ENCODE measurements around the gene PFKFB4. TPM values are rescaled to one million over a fixed set of nuclear protein-coding genes. Genes with fewer than 3 reads are reported as not detected.
"Not testable (repeated sequence)": the region's sequence is repeated elsewhere in the genome, so short reads cannot be mapped to it uniquely, and the experiment has no call there.

PFKFB4 gene
- total RNA-seq, 1 donor from 2014 or later: 13.2 TPM

DNA sequence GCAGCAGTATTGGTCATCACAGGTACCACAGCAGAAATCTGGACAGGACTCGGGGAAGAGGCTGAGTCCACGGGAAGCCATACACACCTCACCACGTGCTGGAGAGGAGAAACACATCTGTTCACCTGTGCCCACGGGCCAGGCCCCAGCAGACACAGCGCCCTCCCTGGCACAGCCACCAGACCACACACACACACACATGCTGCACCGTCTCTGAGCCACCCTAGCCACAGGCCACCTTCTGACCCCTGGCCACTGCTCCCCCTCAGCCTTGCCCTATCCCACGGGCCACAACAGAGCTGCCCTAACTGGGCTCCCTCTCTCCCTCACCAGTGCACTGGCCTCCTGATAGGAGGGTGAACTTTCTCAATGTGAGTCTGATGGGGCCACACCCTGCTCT is 55.4 kb downstream of the PFKFB4 start:
- DNase-seq (ENCODE audit: low spot score): no peak

DNA sequence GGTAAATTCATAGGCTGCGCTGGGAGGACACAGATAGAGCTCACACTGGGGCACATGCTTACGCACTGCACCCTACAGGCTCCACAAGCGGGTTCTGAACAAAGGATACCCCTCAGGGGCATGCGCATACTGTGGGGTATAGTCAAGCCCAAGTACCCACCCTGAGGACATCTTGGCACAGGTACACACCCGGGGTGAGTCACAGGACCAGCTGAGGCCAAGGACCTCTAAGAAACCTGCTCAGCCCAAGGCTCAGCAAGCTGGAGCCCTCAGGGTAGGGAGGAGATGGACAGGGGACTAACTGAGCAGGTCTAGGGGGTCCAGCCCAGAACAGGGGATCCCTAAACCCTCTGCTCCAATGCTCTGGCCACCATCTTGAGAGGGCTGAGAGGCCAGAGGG is 55.9 kb downstream of the PFKFB4 start:
- DNase-seq (ENCODE audit: low spot score): no peak

DNA sequence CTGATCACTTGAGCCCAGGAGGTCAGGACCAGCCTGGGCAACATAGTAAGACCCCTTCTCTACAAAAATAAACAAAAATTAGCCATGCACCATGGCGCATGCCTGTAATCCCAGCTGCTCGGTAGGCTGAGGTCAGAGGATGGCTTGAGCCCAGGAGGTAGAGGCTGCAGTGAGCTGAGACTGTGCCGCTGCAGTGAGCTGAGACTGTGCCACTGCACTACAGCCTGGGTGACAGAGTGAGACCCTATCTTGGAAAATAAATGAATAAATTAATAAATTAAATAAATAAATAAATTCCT is 63.5 kb downstream of the PFKFB4 start:
- DNase-seq (ENCODE audit: low spot score): no peak

DNA sequence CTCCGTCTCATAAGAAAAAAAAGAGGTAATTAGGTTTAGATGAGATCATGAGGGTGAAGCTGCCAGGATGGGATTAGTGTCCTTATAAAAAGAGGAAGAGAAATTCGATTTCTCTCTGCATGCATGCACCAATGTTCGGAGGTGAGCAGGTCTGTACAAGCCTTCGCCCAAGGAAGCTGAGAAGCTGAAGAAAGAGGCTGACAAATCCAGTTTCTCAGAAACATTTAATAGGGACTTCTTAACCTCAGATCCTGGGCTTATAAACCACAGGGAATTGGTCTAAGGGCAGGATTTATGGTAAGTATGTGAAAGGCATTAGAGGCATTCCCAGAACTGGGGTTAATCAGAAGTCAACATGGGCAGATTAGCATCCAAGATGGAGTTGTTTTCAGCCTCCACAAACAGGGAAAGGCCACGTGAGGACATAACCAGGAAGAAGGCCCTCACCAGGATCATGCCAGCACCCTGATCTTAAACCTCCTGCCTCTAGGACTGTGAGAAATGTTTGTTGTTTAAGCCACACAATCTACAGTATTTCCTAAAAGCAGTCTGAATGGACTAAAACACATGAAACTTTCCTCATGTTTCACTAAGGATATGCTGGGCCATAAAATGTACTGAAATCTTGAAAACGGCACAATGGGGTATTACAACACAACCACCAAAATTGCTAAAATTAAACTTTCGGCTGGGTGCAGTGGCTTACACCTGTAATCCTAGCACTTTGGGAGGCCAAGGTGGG is 64.0 kb downstream of the PFKFB4 start:
- peak; percentile 90 for DNase-seq (ENCODE audit: low spot score)

DNA sequence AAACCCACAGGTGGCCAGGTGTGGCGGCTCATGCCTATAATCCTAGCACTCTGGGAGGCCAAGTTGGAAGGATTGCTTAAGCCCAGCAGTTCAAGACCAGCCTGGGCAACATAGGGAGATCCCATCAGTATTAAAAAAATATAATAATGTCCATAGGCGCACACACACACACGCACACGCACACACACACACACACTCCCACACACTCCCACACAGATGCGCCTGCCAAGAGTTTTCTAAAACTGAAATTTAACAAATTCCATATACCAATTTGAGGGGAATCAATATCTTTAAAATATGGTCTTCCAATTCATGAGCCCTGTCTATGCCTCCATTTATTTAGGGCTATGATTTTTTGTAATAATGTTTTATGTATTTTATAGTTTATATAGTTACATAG is 69.7 kb downstream of the PFKFB4 start:
- DNase-seq (ENCODE audit: low spot score): no peak

DNA sequence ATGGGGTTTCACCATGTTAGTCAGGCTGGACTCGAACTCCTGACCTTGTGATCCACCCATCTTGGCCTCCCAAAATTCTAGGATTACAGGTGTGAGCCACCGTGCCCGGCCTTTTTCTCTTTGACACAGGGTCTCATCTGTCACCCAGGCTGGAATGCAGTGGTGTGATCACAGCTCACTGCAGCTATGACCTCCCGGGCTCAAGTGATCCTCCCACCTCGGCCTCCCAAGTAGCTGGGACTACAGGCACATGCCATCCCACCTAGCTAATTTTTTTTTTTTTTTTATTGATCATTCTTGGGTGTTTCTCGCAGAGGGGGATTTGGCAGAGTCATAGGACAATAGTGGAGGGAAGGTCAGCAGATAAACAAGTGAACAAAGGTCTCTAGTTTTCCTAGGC is 73.8 kb downstream of the PFKFB4 start:
- not testable (repeated sequence) for DNase-seq (ENCODE audit: low spot score)

DNA sequence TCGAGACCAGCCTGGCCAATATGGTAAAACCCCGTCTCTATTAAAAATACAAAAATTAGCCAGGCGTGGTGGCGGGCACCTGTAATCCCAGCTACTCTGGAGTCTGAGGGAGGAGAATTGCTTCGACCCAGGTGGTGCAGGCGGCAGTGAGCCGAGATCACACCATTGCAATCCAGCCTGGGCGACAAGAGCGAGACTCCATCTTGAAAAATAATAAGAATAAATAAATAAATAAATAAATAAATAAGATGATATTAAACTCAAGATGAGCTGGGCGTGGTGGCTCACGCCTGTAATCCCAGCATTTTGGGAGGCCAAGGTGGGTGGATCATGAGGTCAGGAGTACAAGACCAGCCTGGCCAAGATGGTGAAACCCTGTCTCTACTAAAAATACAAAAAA is 75.7 kb downstream of the PFKFB4 start:
- not testable (repeated sequence) for DNase-seq (ENCODE audit: low spot score)

DNA sequence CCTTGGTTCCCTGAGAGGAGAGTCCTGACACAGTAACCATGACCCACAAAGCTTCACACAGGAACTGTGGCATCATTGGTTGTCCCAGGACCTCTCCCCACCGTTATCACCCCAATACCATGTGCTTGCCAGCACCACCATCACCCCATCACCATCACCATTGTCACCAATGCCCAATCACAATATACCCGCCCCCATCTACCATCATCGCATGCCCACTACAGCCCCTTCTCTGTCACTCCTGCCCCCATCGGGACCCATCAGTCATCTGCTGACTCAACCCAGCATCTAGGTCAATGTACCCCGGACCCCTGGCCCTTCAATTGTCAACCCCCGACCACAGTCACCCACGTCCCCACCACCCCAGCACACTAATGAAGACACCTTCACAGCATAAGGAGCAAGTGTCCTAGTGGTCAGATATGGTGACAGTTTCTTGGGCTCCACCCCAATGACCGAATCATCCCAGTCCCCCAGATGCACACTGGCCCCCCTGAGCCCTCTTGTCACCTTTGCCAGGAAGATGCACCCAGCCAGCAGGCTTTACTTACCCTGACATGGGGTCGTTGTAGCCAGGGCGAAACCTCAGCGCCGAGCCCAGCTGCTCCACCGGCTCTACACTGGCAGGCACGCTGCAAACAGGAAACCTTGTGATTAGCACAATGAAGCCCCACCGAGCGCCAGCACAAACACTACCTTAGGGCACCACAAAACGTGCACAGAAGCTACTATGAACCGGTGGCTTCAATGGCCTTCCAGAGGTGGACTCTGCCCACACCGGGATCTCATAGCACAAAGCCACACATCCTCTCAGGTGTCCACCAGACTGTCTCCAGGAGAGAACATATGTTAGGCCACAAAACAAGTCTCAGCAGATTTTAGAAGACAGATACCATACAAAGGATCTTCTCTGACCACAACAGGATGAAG is 77.7 kb downstream of the PFKFB4 start:
- DNase-seq (ENCODE audit: low spot score): no peak

DNA sequence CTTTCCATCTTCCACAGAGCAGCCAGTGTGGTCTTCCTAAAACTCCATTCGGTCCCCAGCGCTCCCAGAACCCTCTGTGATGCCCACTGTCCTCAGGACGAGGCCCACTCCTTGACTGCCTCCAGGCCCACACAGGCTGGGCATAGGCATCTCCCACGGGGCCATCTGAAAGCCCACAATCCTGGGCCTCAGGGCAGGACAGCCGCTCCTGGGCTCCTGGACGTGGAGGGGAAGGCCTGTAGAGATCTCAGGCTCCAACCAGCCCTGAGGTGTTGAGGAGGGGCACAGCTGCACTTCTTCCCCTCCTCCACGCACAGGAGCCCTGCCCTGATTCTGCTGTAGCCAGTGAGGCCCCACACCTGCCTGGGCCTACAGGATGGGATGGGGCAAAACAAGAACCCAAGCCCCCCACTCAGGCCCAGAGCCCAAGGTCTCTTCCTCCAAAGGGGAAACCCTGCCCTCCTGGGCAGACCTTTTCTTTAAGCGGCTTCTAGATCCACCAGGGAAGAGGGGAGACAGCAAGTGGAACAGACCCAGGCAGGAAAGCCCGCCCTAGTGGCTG is 78.6 kb downstream of the PFKFB4 start:
- DNase-seq (ENCODE audit: low spot score): no peak

DNA sequence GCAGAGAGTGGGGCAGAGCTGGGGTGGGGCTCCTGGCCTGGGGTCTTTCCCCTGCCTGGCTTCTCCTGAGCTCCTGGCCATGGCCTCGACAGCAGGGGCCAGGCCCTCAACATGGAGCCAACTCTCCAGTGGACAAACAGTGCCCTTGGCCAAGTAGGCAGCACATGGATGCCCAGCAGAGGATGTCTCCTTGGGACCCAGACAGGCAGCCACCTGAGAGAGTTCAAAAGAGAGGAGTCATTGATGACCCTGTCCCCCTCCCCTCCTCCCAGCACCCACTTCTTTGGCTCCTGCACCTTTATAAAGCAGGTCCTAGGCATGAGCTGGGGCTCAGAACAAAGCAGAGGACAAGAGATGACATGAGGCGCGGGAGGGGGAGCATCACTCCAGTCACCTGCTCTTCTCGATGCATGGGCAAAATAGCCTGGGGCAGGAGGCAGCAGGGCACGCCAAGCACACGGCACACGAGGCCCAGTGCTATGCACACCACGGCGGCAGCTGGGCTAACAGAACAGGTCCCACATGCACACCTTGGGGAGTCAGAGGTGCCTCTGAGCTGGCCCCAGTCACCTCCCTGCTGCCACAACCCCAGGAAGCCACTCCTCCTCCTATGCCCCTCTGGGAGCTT is 80.1 kb downstream of the PFKFB4 start:
- no peak for DNase-seq (ENCODE audit: low spot score)

DNA sequence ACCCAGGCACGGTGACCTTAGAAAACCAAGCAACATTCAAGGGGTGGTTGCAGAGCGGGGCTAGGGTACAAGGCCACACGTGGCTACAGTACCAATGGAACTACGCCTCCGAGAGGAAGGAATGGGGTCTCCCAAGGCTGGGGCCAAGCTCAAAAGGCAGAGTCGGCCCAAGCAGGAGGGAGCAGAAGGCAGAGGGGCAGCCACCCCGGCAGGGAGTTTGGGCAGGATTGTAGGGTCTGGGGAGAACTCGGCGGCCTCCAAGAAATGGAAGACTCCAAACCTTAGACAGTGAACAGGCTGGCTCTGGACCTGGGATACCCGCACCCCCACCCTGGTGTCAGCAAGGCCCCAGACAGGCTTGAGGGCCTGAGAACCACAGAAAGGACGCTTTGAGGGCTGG is 81.4 kb downstream of the PFKFB4 start:
- DNase-seq (ENCODE audit: low spot score): no peak

DNA sequence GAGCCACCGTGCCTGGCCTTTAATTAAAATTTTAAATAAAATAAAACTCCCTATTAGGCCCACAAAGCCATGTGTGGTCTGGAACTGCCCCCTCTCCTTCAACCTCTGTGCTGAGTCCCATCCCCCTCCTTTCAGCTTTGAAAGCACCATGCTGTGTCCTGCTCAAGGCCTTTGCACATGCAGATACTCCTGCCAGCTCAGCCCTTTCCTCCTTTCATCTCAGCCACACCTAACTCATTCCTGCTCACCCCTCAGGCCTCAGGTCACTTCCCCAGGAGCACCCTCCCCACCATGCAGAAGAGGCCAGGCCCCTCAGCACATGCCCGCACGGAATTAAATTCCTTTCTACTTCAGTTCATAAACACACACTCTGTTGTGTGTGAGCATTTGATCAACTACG is 82.0 kb downstream of the PFKFB4 start:
- no peak for DNase-seq (ENCODE audit: low spot score)

DNA sequence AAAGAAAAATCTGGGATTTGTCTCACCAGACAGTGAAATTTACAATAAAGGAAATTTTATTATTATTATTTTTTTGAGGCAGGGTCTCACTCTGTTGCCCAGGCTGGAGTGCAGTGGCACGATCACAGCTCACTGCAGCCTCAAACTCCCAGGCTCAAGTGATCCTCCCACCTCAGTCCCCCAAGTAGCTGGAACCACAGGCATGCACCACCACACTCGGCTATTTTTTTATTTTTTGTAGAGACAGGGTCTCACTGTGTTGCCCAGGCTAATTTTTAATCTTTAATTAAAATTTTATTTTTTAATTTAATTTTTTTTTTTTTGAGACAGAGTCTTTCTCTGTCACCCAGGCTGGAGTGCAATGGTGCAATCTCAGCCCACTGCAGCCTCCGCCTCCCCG is 82.6 kb downstream of the PFKFB4 start:
- DNase-seq (ENCODE audit: low spot score): not testable (repeated sequence)

DNA sequence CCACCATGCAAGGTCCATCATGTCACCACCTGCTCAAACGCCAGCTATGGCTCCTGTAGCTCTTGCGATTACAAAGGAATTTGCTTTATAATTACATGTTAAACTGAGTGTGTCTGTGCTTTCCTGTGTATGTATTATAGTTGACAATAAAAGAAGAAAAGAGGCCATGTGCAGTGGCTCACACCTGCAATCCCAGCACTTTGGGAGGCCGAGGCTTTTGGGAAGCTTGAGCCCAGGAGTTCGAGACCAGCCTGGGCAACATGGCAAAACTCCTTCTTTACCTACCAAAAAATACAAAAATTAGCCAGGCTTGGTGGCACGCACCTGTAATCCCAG is 83.0 kb downstream of the PFKFB4 start:
- no peak for DNase-seq (ENCODE audit: low spot score)

DNA sequence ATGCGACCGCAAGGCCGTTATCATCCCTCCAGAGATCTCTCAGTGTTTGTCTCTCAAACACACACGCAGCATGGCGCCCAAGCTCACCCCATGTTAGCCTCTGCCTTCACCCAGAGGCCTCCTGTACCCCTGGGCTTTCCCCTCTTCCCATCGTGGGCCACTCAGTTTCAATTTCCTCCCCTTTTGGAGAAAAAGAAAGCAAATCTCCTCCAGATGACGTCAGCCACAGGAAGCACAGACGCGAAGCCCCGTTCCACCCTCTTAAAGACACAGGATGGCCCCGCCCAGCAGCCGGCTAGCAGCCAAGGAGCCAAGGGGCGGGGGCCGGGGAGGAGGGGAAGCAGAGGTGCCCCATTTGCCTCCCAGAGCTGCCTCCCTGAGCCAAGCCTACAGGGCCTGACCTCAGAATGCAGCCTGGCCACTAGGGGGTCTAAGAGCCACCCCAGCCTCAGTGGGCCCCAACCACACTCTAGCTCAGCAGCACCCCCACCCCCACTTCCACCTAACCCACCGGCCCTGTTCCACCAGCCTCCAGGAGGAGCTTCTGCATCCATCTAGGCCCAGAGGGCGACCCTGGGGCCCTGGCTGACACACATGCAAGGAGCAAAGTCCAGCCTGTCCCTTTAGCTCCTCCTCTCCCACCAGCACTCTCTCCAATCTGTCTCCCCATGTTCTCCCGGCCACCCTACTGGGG is 83.5 kb downstream of the PFKFB4 start:
- DNase-seq (ENCODE audit: low spot score): peak; percentile 98

DNA sequence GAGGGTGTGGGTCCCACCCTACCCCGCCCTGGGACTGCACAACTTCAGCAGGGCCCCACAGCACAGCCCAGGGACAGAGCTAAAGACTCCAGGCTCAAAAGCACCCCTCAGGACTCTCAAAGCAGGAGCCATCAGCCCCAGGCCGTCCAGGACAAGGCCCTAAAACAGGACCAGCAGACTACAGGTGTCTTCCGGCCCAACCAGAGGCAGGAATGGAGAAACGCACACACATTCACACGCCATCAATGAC is 84.0 kb downstream of the PFKFB4 start:
- no peak for DNase-seq (ENCODE audit: low spot score)

DNA sequence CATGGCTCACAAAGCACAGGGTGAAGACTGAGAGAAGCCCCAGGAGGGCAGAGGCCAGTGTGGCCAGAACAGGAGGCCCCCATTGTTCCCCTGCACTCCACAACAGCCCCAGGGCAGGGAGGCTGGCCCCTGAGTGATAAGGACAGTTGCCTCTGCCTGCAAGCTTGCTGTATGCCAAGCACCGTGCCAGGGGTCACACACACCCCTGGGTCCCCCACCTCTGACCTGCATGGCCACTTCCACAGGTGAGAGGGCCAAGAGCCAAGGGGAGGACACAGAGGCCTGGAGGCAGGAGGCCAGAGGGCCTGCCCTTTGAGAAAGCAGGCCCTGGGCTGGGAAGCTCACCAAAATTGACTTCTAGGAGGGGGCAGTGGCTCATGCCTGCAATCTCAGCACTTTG is 86.3 kb downstream of the PFKFB4 start:
- no peak for DNase-seq (ENCODE audit: low spot score)

DNA sequence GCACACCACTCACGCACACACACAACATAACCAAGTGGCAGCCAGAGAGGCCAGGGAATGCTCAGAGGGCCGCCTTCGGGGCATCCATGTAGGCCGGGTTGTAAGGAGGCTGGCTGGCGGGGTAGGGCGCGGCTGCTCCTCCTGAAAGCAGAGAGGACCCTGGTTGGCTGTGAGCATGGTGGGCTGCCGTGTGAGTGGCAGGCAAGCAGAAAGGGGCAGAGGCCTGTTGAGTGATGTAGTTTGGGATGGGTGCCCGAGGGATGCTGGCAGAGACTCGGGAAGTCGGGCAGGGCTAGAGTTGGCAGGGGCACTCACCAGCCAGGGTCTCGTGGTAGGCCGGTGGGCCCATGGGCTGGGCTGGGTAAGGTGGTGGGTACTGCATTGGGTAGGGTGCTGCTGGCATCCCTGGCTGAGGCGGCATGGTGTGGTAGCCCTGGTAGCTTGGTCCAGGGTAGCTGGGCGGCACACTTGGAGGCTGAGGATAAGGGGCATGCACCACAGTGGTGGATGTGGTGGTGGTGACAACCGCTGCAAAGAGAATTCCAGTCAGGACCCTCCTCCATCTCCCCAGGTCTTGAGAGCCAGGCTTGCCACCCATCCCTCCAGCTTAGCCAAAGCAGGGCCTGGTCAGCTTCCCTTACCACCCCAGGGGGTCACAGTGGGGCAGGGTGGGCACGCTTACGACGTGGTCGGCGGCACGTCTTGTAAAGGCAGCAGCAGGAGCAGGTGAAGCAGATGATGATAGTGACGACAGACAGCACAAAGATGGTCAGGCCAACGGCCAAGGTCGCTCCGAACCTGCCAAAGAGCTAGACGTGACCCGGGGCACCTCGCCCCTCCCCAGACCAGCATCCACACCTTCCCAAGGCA is 87.3 kb downstream of the PFKFB4 start:
- no peak for DNase-seq (ENCODE audit: low spot score)

DNA sequence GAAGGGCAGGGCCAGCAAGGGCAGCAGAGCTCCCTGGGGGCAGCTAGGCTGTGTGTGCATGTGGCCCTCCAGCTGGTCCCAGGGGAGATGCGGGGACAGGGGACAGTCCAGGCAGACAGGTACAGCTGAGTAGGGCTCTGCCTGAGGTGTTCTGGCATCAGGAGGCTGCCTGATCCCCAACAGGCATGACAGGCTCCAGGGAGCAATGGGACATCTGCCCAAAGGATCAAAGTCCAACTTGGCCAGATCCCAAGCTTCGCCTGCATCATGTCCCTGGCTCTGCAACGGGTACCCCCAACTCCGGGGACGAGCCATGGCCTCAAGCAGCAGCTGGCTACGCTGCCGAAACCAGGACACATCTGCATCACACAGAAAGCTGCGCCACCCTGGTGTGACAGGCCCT is 88.3 kb downstream of the PFKFB4 start:
- DNase-seq (ENCODE audit: low spot score): no peak
